Endothelial cell (in vitro differentiated cells): Measurements from ENCODE around the gene RUNX2. TPM values are rescaled to one million over a fixed set of nuclear protein-coding genes. Genes with fewer than 3 reads are reported as not detected.

Experiments used
- DNase-seq: peaks from one replicate; pipeline ENCODE4 v3.0.0; 2021; ENCODE audit warnings: low spot score
- H3K27ac Mint-ChIP-seq: one replicate; pipeline ENCODE4 v1.8.0; 2021; ENCODE audit warnings: mixed read lengths, inconsistent platforms; ENCODE audit not compliant: unreplicated experiment
- H3K27me3 Mint-ChIP-seq: one replicate; pipeline ENCODE4 v1.8.0; 2021; ENCODE audit warnings: mild to moderate bottlenecking, moderate library complexity, mixed read lengths, inconsistent platforms; ENCODE audit not compliant: unreplicated experiment
- H3K36me3 Mint-ChIP-seq: one replicate; pipeline ENCODE4 v1.8.0; 2021; ENCODE audit warnings: mild to moderate bottlenecking, low read depth, mixed read lengths, inconsistent platforms; ENCODE audit not compliant: unreplicated experiment
- H3K4me1 Mint-ChIP-seq: one replicate; pipeline ENCODE4 v1.8.0; 2021; ENCODE audit warnings: mild to moderate bottlenecking, mixed read lengths, inconsistent platforms; ENCODE audit not compliant: unreplicated experiment
- H3K4me3 Mint-ChIP-seq: one replicate; pipeline ENCODE4 v1.8.0; 2021; ENCODE audit warnings: mild to moderate bottlenecking, mixed read lengths, inconsistent platforms; ENCODE audit not compliant: unreplicated experiment
- H3K9me3 Mint-ChIP-seq: one replicate; pipeline ENCODE4 v1.8.0; 2021; ENCODE audit warnings: mixed read lengths, inconsistent platforms; ENCODE audit not compliant: unreplicated experiment
- total RNA-seq: library from RNA; stranded (reverse); fragmentation: NEBNext Ultra II Directional; extraction: Animal tissue kit (Norgen Biotek cat#: 25700); gene quantifications from one replicate; pipeline ENCODE4 v1.2.1, GENCODE V29; 2021; ENCODE audit not compliant: unreplicated experiment
- TF ChIP-seq, protein P1 (sequence below): fragments of 200-600 bp; sonication (generic); IDR thresholded peaks from one replicate; pipeline ENCODE4 v1.5.0; 2021; ENCODE audit warnings: antibody characterized with exemption; ENCODE audit not compliant: unreplicated experiment

RUNX2 gene
- total RNA-seq, 1 donor from 2014 or later = 1.8 TPM

DNA sequence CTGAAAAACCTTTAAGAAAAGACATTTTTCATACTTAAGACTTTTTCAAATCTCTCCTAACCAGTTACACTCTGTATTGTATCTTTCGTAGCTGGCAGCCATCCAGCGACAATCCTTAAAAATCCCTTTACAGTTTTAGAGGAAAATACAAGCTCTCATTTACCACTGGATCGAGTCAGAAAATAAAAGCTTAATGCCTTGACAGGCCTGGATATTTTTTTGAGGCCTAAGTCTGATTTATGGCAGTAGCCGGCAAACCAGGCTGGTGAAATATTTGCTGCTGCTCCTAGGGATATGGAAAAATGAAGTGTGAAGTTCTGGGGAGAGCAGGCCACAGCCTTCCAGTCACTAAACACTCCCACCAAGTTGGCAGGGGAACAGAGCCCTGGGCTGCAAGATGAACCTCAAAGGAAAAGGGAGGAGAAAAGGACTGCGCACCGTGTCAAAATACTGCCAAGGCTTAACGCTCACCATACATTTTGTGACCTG is 262.6 kb downstream of the RUNX2 start:
- DNase-seq = no peak
- no peak overlapping the region for H3K27ac Mint-ChIP-seq
- H3K27me3 Mint-ChIP-seq = peaks cover 3% of the 10 kb centered on the region
- TF ChIP-seq, protein P1, sequence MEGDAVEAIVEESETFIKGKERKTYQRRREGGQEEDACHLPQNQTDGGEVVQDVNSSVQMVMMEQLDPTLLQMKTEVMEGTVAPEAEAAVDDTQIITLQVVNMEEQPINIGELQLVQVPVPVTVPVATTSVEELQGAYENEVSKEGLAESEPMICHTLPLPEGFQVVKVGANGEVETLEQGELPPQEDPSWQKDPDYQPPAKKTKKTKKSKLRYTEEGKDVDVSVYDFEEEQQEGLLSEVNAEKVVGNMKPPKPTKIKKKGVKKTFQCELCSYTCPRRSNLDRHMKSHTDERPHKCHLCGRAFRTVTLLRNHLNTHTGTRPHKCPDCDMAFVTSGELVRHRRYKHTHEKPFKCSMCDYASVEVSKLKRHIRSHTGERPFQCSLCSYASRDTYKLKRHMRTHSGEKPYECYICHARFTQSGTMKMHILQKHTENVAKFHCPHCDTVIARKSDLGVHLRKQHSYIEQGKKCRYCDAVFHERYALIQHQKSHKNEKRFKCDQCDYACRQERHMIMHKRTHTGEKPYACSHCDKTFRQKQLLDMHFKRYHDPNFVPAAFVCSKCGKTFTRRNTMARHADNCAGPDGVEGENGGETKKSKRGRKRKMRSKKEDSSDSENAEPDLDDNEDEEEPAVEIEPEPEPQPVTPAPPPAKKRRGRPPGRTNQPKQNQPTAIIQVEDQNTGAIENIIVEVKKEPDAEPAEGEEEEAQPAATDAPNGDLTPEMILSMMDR = no peak
- no peaks in the 10 kb centered on the region for H3K36me3 Mint-ChIP-seq
- H3K4me3 Mint-ChIP-seq = no peak overlapping the region
- peaks cover 5% of the 10 kb centered on the region for H3K4me1 Mint-ChIP-seq
- H3K9me3 Mint-ChIP-seq = no peaks in the 10 kb centered on the region

DNA sequence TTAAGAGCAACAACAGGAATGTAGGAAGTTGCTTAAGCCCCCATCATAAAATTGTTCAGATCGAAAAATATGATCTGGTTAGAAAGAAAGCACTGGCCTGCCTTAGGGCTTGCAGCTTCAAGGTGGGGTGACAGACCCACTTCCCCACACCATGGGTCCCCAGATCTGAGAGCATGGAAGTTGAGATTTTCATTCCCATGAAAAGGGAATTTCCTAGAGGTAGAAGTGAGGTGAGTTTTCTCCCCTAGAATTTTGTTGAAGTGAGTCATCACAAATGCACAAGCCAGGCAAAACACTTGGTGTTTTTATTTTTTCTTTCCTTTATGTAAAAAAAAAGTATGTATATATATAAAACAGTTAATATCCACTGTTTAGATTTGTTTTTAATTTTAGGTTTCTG is 263.2 kb downstream of the RUNX2 start:
- Mint-ChIP-seq H3K9me3 (no peaks in the 10 kb centered on the region), H3K27me3 (peaks cover 2% of the 10 kb centered on the region), H3K4me1 (peaks cover 5% of the 10 kb centered on the region), H3K4me3 (no peak overlapping the region), H3K36me3 (no peaks in the 10 kb centered on the region), H3K27ac (no peak overlapping the region)
- no peak for DNase-seq
- TF ChIP-seq, protein P1 = no peak

DNA sequence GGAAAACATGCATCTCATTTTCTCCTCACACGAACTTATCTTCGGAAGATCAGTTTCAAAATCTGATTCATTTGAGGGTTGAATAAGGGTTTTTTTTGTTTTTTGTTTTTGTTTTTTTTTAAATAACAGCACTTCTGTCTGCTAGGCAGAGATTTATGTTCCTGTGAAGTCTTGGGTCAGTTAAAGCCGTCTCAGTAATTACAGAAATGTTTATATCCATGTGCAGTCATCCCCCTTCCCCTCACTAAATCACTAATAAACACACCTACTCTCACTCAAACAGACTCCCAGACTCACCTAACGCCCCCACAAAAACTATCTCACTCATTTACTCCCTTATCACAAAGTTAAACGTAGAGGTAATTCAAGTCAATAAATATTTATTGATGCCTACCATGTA is 263.8 kb downstream of the RUNX2 start:
- Mint-ChIP-seq H3K9me3 (no peaks in the 10 kb centered on the region), H3K36me3 (no peaks in the 10 kb centered on the region), H3K4me1 (peaks cover 5% of the 10 kb centered on the region), H3K27ac (no peak overlapping the region), H3K4me3 (no peak overlapping the region), H3K27me3 (peaks cover 2% of the 10 kb centered on the region)
- no peak for DNase-seq
- TF ChIP-seq, protein P1 = no peak

DNA sequence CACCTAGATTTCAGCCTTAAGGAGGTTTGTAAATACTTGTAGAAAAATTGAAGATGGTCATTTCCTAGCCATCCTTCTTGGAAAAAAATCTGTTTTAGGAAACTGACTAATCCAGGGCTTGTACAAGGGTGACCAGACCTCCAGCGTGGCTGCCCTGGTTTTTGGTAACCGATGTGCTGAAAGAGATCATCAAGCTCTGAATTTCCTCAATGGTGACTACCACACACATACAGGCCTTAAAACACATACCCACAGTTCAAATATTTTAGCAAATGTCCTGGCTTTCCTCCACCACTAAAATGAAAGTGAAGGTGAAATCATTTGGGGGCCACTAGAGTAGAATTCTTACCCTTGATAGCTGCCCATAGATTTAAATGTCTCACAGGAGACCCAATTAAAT is 264.9 kb downstream of the RUNX2 start:
- H3K27ac Mint-ChIP-seq = no peak overlapping the region
- DNase-seq = no peak
- no peak overlapping the region for H3K4me3 Mint-ChIP-seq
- H3K9me3 Mint-ChIP-seq = no peaks in the 10 kb centered on the region
- TF ChIP-seq, protein P1 = no peak
- H3K4me1 Mint-ChIP-seq = peaks cover 2% of the 10 kb centered on the region
- H3K27me3 Mint-ChIP-seq = peaks cover 2% of the 10 kb centered on the region
- H3K36me3 Mint-ChIP-seq = no peaks in the 10 kb centered on the region

DNA sequence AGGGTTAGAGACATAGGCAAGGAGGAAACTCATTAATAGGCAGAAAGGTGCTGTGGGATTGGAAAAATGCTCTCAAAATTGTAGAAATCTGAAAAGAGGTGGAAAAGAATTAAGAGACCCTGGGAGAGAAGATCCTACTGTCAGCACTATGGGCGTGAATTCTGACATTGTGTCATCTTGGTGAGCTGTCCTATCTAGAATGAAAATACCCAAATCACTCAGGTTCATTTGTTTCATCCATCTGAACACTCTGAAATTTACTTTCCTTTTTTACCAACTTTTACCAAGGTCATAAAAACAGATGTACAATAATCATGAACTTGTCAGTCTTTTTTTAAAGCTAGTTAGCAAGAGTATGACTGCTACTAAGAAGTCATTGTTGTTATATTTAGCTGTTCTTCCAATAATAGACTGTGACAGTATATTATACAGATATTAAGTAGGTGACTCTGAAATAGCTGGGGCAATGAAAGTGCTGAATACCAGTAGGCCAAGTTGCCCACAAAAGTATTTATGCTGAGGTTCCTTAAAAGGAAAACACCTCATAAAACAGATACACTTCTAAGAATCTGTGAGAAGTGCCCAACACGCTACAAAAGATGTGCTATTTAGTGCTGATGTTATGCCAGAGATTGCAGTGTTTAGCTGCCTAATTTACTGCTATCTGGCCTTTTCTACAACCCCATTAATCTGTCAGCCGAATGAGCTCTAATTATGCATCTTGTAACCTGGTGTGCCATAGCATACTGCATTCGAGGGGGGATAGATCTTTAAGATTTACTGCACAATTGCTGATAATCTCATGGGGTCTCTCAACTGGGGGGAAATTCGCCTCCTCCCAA is 267.1 kb downstream of the RUNX2 start:
- Mint-ChIP-seq H3K4me3 (no peak overlapping the region), H3K27me3 (peaks cover 3% of the 10 kb centered on the region), H3K36me3 (no peaks in the 10 kb centered on the region), H3K27ac (no peak overlapping the region), H3K4me1 (peaks cover 2% of the 10 kb centered on the region), H3K9me3 (no peaks in the 10 kb centered on the region)
- DNase-seq = no peak
- TF ChIP-seq, protein P1 = no peak
